Measurements from ENCODE around the gene SP6.

The SP6 gene

GRCh38 chr17:47852113-47852949 lies 1.4 kb upstream of the SP6 start:
- H3K4me3 ChIP-seq (ENCODE audit: low read depth, low read length), result no peak overlapping the region
- peak; percentile 13 for DNase-seq (ENCODE audit: low read depth)
- TF ChIP-seq CTCF (conservative IDR thresholded peaks at IDR 0.05; ENCODE audit: low read depth, low read length), result no peak

GRCh38 chr17:47851764-47852112 lies 775 bp upstream of the SP6 start:
- no peak overlapping the region for H3K4me3 ChIP-seq (ENCODE audit: low read depth, low read length)
- no peak for TF ChIP-seq CTCF (conservative IDR thresholded peaks at IDR 0.05; ENCODE audit: low read depth, low read length)
- DNase-seq (ENCODE audit: low read depth), result no peak

GRCh38 chr17:47850373-47850691 lies 631 bp downstream of the SP6 start:
- no peak overlapping the region for H3K4me3 ChIP-seq (ENCODE audit: low read depth, low read length)
- TF ChIP-seq CTCF (conservative IDR thresholded peaks at IDR 0.05; ENCODE audit: low read depth, low read length), result no peak
- DNase-seq (ENCODE audit: low read depth), result no peak

GRCh38 chr17:47848198-47848513 lies 2.8 kb downstream of the SP6 start:
- no peak for DNase-seq (ENCODE audit: low read depth)
- no peak for TF ChIP-seq CTCF (conservative IDR thresholded peaks at IDR 0.05; ENCODE audit: low read depth, low read length)
- no peak overlapping the region for H3K4me3 ChIP-seq (ENCODE audit: low read depth, low read length)

GRCh38 chr17:47847341-47848197 lies 3.4 kb downstream of the SP6 start:
- DNase-seq (ENCODE audit: low read depth), result peak; percentile 45
- TF ChIP-seq CTCF (conservative IDR thresholded peaks at IDR 0.05; ENCODE audit: low read depth, low read length), result peak; percentile 51
- H3K4me3 ChIP-seq (ENCODE audit: low read depth, low read length), result no peak overlapping the region

- no peak overlapping the region for H3K4me3 ChIP-seq (ENCODE audit: low read depth, low read length)
- TF ChIP-seq CTCF (conservative IDR thresholded peaks at IDR 0.05; ENCODE audit: low read depth, low read length), result no peak
- DNase-seq (ENCODE audit: low read depth), result no peak
Observed at GRCh38 chr17:47846716-47847340, 4.1 kb downstream of the SP6 start.
